SU-DHL-6 (cell line): Measurements from ENCODE around the gene TESK2.
"Not testable (repeated sequence)": the region's sequence is repeated elsewhere in the genome, so short reads cannot be mapped to it uniquely, and the experiment has no call there.

Source experiments
- H2AFZ ChIP-seq: fragments of 200-600 bp; sonication (generic); 2 replicates; pipeline ENCODE4 v1.6.1; 2014; ENCODE audit warnings: low read depth, mild to moderate bottlenecking, moderate library complexity, mixed read lengths, antibody characterized with exemption, low read length; ENCODE audit not compliant: severe bottlenecking
- H3F3A ChIP-seq: fragments of 200-600 bp; shearing (Covaris generic); 2 replicates; pipeline ENCODE4 v1.6.0; 2016; ENCODE audit warnings: antibody characterized with exemption, mild to moderate bottlenecking; ENCODE audit not compliant: insufficient read depth
- H3K27ac ChIP-seq: fragments of 200-600 bp; sonication (generic); 2 replicates; pipeline ENCODE4 v1.5.1; 2016; ENCODE audit warnings: low read depth, mild to moderate bottlenecking, low read length, moderate library complexity, mixed read lengths
- H3K27me3 ChIP-seq: fragments of 200-600 bp; sonication (generic), shearing (Covaris generic); 2 replicates; pipeline ENCODE4 v1.6.0; 2014; ENCODE audit warnings: mild to moderate bottlenecking, low read length
- H3K36me3 ChIP-seq: fragments of 200-600 bp; sonication (generic); 2 replicates; pipeline ENCODE4 v1.6.1; 2014; ENCODE audit warnings: mild to moderate bottlenecking, low read length, mixed read lengths
- H3K4me2 ChIP-seq: fragments of 300-600, 200-600 bp; shearing (Covaris generic), sonication (generic); 2 replicates; pipeline ENCODE4 v1.6.0; 2014; ENCODE audit warnings: low read length, low read depth, mild to moderate bottlenecking; ENCODE audit not compliant: poor library complexity, severe bottlenecking
- H3K4me3 ChIP-seq: fragments of 200-600 bp; sonication (generic); 2 replicates; pipeline ENCODE4 v1.5.1; 2014; ENCODE audit warnings: antibody characterized with exemption, low read length, mild to moderate bottlenecking, mixed read lengths; ENCODE audit not compliant: insufficient read depth, poor library complexity, severe bottlenecking
- H3K79me2 ChIP-seq: fragments of 200-600 bp; sonication (generic); 2 replicates; pipeline ENCODE4 v1.6.1; 2014; ENCODE audit warnings: mild to moderate bottlenecking, low read length, moderate library complexity; ENCODE audit not compliant: insufficient read depth
- H3K9ac ChIP-seq: fragments of 200-600 bp; sonication (generic); 2 replicates; pipeline ENCODE4 v1.7.0; 2014; ENCODE audit warnings: mild to moderate bottlenecking, low read length
- H3K9me2 ChIP-seq: fragments of 200-600 bp; sonication (generic); replicated peaks from 2 replicates; pipeline ENCODE4 v1.6.1; 2014; ENCODE audit warnings: low read length; ENCODE audit not compliant: insufficient read depth
- H3K9me3 ChIP-seq: fragments of 200-600 bp; sonication (generic); 2 replicates; pipeline ENCODE4 v1.6.1; 2014; ENCODE audit warnings: low read length, mixed read lengths; ENCODE audit not compliant: insufficient read depth
- H4K20me1 ChIP-seq: fragments of 200-600 bp; sonication (generic); 2 replicates; pipeline ENCODE4 v1.6.1; 2014; ENCODE audit warnings: low read depth, mild to moderate bottlenecking, antibody characterized with exemption, low read length, moderate library complexity, mixed read lengths
- CTCF ChIP-seq: fragments of 200-600 bp; sonication (generic); IDR thresholded peaks from one replicate; pipeline ENCODE4 v1.5.1; 2017; ENCODE audit warnings: antibody characterized with exemption, mild to moderate bottlenecking, low read length, moderate library complexity; ENCODE audit not compliant: insufficient read depth, poor library complexity, severe bottlenecking
- EZH2phosphoT487 ChIP-seq: fragments of 200-600 bp; sonication (generic), shearing (Covaris generic); conservative IDR thresholded peaks from 2 replicates; pipeline ENCODE4 v1.6.1; 2018; ENCODE audit warnings: mild to moderate bottlenecking, antibody characterized with exemption, low read length, moderate library complexity, mixed read lengths

TESK2 gene

GRCh38 chr1:45531873-45532272 is 40.9 kb upstream of the TESK2 start:
- Histone ChIP-seq H3F3A (no peaks in the 10 kb centered on the region), H3K9ac (no peak overlapping the region), H3K4me2 (no peak overlapping the region), H3K36me3 (no peaks in the 10 kb centered on the region), H3K79me2 (no peaks in the 10 kb centered on the region), H4K20me1 (no peaks in the 10 kb centered on the region), H3K9me3 (no peaks in the 10 kb centered on the region), H3K27ac (no peak overlapping the region), H2AFZ (no peak overlapping the region), H3K9me2 (no peaks in the 10 kb centered on the region), H3K27me3 (no peaks in the 10 kb centered on the region), H3K4me3 (no peak overlapping the region)
- TF ChIP-seq CTCF = no peak
- no peak for TF ChIP-seq EZH2phosphoT487

GRCh38 chr1:45530632-45531135 is 39.7 kb upstream of the TESK2 start:
- no peaks in the 10 kb centered on the region for H3K9me3 ChIP-seq
- no peak overlapping the region for H3K4me3 ChIP-seq
- no peaks in the 10 kb centered on the region for H4K20me1 ChIP-seq
- H3K27me3 ChIP-seq = no peaks in the 10 kb centered on the region
- TF ChIP-seq CTCF (no peak), EZH2phosphoT487 (no peak)
- no peaks in the 10 kb centered on the region for H3K36me3 ChIP-seq
- H2AFZ ChIP-seq = no peak overlapping the region
- H3K79me2 ChIP-seq = no peaks in the 10 kb centered on the region
- H3K4me2 ChIP-seq = no peak overlapping the region
- H3F3A ChIP-seq = no peaks in the 10 kb centered on the region
- H3K9me2 ChIP-seq = no peaks in the 10 kb centered on the region
- no peak overlapping the region for H3K27ac ChIP-seq
- no peak overlapping the region for H3K9ac ChIP-seq

DNA sequence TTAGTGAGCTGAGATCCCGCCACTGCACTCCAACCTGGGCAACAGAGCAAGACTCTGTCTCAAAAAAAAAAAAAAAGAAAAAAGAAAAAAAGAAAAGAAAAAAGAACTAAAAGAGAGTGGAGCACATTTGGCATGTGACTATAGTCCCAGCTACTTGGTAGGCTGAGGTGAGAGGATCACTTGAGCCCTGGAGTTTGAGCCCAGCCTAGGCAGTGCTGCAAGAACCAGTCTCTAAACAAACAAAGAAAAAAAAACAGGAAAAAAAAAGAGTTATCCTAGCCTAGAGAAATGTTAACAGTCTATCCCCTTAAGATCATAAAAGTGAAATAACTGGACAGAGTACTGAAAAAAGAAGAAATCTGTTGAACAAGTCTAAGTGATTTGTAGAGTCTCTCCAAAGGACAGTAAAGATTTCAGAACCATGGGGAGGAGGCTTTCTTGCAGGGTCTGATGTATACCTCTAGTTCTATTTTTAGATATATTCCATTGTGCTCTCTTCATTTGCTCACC is 35.2 kb upstream of the TESK2 start:
- no peaks in the 10 kb centered on the region for H4K20me1 ChIP-seq
- H3K9me3 ChIP-seq = no peaks in the 10 kb centered on the region
- no peak overlapping the region for H3K4me3 ChIP-seq
- H3K9ac ChIP-seq = no peak overlapping the region
- H3F3A ChIP-seq = 0 out of 2 replicates have a peak, but pooled peaks cover 4% of the 10 kb centered on the region
- H3K27ac ChIP-seq = no peak overlapping the region
- H3K79me2 ChIP-seq = peaks cover 5% of the 10 kb centered on the region
- no peaks in the 10 kb centered on the region for H3K9me2 ChIP-seq
- no peak overlapping the region for H3K4me2 ChIP-seq
- H3K36me3 ChIP-seq = no peaks in the 10 kb centered on the region
- H2AFZ ChIP-seq = no peak overlapping the region
- TF ChIP-seq CTCF (no peak), EZH2phosphoT487 (no peak)
- H3K27me3 ChIP-seq = no peaks in the 10 kb centered on the region; the same call in 1 of the 2 replicates

GRCh38 chr1:45523975-45524374 is 33.0 kb upstream of the TESK2 start:
- not testable (repeated sequence) for H2AFZ ChIP-seq, H4K20me1 ChIP-seq, H3K9me2 ChIP-seq, H3K4me2 ChIP-seq, H3K27ac ChIP-seq, H3K36me3 ChIP-seq, H3K9me3 ChIP-seq, H3K9ac ChIP-seq, H3K4me3 ChIP-seq, H3K27me3 ChIP-seq
- H3K79me2 ChIP-seq = peaks cover 27% of the 10 kb centered on the region
- H3F3A ChIP-seq = peaks cover 10% of the 10 kb centered on the region

GRCh38 chr1:45523516-45523915 is 32.6 kb upstream of the TESK2 start:
- not testable (repeated sequence) for H3K4me2 ChIP-seq, H3K9ac ChIP-seq, H3K9me3 ChIP-seq, H3K27ac ChIP-seq, H4K20me1 ChIP-seq, H2AFZ ChIP-seq, H3K4me3 ChIP-seq, H3K36me3 ChIP-seq, H3K27me3 ChIP-seq, H3K9me2 ChIP-seq
- H3F3A ChIP-seq = peaks cover 15% of the 10 kb centered on the region
- H3K79me2 ChIP-seq = peaks cover 31% of the 10 kb centered on the region
